Transverse colon (tissue), 4 donors: ENCODE results near the gene MDGA2.

Source experiments
- EP300 ChIP-seq: sonication (generic); formaldehyde crosslinking; IDR thresholded peaks from one replicate; pipeline ENCODE4 v1.6.1; 2017; ENCODE audit warnings: antibody characterized with exemption, low read depth
- POLR2A ChIP-seq: fragments of 450-650 bp; IDR thresholded peaks from one replicate; pipeline ENCODE4 v1.6.1; 2016; ENCODE audit warnings: antibody characterized with exemption, mild to moderate bottlenecking, moderate library complexity
- POLR2AphosphoS5 ChIP-seq, 3 donors: sonication (generic); formaldehyde crosslinking; IDR thresholded peaks; one replicate each; pipeline ENCODE4 v1.6.1; 2016; ENCODE audit warnings: antibody characterized with exemption in 3 of 3
- TF ChIP-seq, protein P1 (sequence below), 5 experiments: fragments of 200-600 bp in 3 of 5; fragments of 450-650 bp in 2 of 5; sonication (generic) in 3 of 5; IDR thresholded peaks; 1 replicate in 2 of 5; 2 replicates in 3 of 5; pipeline ENCODE4 v1.5.1; 2016 to 2017; ENCODE audit warnings: antibody characterized with exemption in 5 of 5, inconsistent platforms in 3 of 5, mild to moderate bottlenecking in 2 of 5, moderate library complexity in 1 of 5

DNA sequence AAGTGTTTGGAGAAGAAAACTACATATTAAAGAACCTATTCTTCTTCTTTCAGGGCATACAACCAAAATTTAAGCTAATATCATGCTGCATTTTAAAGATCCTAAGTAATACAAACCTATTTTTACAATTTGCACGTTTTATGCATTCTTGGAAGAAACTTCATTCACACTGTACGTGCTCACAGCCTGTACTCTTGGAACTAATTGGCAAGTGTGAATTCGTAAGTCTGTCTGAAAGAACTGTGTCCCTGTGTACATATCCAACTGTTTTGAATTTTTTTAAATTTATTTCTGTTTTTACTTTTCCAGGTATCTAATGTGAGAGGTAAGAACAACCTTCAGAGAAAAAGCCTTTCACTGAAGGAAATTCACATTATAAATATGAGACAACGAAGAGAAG is 347.0 kb downstream of the MDGA2 start:
- TF ChIP-seq, protein P1, sequence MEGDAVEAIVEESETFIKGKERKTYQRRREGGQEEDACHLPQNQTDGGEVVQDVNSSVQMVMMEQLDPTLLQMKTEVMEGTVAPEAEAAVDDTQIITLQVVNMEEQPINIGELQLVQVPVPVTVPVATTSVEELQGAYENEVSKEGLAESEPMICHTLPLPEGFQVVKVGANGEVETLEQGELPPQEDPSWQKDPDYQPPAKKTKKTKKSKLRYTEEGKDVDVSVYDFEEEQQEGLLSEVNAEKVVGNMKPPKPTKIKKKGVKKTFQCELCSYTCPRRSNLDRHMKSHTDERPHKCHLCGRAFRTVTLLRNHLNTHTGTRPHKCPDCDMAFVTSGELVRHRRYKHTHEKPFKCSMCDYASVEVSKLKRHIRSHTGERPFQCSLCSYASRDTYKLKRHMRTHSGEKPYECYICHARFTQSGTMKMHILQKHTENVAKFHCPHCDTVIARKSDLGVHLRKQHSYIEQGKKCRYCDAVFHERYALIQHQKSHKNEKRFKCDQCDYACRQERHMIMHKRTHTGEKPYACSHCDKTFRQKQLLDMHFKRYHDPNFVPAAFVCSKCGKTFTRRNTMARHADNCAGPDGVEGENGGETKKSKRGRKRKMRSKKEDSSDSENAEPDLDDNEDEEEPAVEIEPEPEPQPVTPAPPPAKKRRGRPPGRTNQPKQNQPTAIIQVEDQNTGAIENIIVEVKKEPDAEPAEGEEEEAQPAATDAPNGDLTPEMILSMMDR (IDR thresholded peaks at IDR 0.05): no peak
- TF ChIP-seq EP300 (no peak), POLR2AphosphoS5 (IDR thresholded peaks at IDR 0.05) (no peak), POLR2A (no peak)
